GM20431 (cell line): Measurements from ENCODE around the gene PCDH19.

Experiments used
- in situ Hi-C: fragments of 300-500 bp; cut with MseI, MboI; formaldehyde crosslinking; loops from one replicate; pipeline ENCODE4 v1.15.0; 2020; ENCODE audit warnings: low sequenced_read_pairs; ENCODE audit not compliant: unreplicated experiment

The PCDH19 gene

DNA sequence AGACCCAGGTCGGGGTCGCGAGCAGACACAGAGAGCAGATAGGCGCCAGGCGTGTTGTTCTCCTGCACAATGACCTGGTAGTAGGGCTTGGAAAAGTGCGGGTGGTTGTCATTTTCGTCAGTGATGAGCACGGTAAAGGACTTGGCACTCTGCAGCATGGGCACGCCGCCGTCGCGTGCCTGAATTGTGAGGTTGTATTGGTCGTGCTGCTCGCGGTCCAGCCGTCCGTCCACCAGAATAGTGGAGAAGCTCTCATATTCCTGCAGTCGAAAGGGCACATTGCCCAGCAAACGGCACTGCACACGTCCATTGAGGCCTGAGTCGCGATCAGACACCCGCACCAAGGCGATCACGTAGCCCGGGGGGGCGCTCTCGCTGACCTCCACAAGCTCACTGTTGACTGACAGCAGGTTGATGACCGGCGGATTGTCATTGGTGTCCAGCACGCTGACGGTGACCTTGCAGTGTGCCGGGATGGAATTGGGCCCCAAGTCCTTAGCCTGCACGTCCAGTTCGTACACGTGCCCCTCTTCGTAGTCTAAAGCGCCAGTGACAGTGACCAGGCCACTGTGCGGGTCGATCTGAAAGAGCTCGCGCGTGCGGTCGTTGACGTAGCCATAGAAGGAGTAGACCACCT lies 2.8 kb downstream of the PCDH19 start:
- in situ Hi-C loops = no loop called here

DNA sequence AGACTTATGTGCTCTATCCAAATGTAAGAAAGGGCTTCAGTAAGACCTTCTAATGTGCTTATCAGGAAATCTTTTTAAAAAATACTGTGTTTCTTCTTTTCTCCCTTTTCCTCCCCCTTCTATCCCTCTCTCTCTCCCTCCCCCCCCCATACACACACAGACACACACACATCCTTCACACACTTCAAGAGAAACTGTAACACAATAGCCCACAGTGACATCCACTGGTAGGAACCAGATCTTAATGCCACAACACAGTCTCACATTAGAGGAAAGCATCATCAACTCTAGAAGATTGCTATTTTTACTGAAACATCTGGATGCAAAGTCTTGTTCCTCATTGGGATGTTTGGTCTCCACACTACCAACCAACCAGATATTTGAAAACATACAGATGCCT lies 4.6 kb downstream of the PCDH19 start:
- in situ Hi-C loops = no loop called here

GRCh38 chrX:100404851-100405250 lies 5.2 kb downstream of the PCDH19 start:
- in situ Hi-C loops = no loop called here

GRCh38 chrX:100395781-100396180 lies 14.3 kb downstream of the PCDH19 start:
- in situ Hi-C loops = no loop called here

DNA sequence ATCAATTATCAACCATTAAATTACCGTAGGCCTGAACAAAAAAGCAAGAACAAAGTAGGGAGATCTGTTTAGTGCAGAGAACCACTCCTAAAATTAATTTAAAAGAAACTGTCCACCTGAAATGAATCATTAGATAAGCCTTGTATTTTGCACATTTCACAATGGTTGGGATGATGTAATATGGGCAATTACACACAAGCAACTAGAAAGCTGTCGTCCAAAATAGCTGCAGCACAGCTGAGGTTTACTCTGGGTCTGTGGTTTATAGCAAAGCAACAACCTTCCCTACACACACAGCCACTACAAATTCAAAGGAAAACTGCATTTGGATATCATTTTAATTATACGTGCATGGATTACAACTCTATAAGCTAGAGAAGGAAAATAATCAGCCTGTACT lies 28.5 kb downstream of the PCDH19 start:
- in situ Hi-C loops = no loop called here

DNA sequence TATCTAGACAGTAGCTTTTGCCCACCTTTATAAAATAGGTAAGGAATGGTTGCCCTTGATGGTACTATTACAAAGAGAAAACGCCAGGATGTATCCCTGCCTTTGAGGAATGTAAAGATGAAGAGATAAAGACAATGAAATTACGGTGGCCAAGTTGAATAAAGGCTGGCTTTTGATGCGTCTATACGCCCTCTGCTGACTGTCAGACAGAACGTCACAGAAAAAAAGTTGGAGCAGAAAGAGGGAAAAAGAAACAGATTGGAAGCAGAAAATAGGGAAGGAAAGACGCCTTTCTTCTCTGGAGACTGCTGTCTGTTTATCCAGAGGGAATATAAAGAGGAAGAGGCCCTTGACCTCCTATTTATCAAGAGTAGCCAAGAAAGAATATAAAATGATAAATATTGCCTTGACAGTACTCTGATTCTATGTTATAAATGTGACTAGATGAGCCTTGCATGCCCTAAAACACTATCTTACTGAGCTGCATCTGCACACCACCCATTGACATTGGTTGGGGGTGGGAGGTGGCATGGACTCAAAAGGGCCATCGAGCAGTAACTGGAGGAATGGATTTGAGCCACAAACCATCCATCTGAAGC lies 30.6 kb downstream of the PCDH19 start:
- in situ Hi-C loops = no loop called here

DNA sequence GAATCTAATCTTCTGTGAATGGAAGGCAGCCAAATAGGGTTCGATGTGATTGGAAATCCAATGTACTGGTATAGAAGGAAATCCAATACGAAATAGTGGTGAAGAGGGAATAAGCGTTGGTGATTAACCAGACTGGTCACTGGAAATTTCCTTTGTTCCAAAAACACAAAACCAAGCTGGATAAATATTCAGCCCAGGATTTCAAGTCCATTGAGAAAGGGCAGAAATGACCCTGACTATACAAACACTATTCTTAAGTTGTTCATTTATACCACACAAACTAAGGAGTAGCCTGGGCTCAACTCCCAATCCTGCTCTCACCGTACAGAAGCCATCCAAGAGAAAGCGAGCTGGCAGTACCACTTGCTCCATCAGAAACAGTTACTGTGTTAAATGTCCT lies 32.2 kb downstream of the PCDH19 start:
- in situ Hi-C loops = no loop called here

DNA sequence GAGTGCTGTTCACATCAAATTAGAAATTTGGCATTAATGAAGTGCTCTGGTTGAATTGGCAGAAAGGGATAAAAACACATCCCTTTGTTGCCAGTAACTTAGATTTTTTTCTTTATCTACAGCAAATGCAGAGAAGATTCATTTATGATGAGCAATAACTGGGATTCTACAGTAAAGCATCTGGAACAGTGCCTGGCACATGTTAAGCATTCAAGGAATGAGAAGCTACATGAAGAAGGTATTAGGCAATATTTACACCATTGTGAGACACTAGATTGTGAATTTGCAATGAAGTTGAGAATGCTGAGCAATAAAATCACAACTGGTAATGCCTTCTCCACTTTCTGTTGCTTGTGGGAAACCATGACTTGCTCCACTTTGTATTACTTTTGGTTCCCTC lies 33.5 kb downstream of the PCDH19 start:
- in situ Hi-C loops = no loop called here

- in situ Hi-C loops = no loop called here
Observed at GRCh38 chrX:100373673-100374072, 36.4 kb downstream of the PCDH19 start.

GRCh38 chrX:100368167-100368566 lies 41.9 kb downstream of the PCDH19 start:
- in situ Hi-C loops = no loop called here

DNA sequence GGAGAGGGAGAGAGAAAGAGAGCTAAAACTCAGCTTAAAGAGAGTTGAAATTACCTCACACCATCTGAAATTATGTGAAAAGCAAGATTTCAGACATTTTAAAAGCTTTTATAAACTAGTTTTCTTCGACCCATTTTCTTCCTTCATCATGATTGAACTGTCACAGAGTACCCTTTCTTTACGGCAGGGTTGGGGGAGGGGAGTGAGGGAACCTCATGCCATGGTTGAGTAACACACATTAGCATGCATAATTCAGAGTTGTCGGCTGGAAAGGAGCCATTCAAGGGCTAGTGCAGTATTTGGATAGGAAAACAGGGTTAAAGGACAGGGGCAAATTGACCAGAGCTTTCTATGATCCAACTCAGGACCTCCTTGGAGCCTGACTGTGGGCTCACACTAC lies 46.2 kb downstream of the PCDH19 start:
- in situ Hi-C loops = no loop called here

- in situ Hi-C loops = no loop called here
Observed at GRCh38 chrX:100358766-100359165, 51.3 kb downstream of the PCDH19 start.

DNA sequence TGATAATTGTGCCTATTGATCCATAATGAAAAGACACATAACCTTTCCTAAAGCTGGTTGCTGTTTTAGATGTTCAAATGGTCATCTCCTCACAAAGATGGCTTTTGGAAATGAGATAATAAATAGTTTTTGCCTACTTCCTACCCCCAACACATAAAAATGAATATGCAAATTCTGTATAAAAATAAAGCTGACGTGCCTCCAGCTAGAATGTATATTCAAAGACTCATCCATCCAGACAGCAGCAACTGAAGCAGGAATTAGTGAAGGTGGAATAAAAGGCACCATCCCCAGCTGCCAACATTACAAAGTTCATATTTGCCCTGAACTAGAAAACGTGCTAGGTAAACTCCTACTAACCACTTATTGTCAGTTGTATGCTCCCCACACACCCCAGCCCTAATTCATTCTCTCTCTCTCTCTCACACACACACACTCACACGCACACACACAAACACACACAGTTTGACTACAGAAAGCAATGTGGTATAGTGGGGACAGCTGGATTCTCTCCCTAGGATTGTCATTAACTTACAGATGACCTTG lies 53.6 kb downstream of the PCDH19 start:
- in situ Hi-C loops = no loop called here

- in situ Hi-C loops = no loop called here
Observed at GRCh38 chrX:100355680-100356079, 54.4 kb downstream of the PCDH19 start.

DNA sequence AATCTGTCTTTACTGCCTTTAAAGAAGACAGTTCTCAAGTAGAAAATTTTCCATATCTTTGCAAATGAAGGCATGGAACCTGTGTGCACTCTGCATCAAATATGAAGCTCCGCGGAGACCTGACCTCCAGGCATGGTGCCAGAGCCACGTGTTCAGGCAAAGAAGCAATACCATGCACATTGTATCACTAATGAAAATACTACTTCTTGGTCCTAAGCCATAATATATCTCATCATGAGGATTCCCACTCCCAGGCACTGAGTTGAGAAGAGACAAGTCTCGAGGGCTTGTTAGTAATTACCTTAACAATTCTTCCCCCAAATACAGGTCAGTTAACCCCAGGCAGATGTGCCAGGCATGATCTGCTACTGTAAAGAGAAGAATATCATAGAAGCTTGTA lies 56.7 kb downstream of the PCDH19 start:
- in situ Hi-C loops = no loop called here

DNA sequence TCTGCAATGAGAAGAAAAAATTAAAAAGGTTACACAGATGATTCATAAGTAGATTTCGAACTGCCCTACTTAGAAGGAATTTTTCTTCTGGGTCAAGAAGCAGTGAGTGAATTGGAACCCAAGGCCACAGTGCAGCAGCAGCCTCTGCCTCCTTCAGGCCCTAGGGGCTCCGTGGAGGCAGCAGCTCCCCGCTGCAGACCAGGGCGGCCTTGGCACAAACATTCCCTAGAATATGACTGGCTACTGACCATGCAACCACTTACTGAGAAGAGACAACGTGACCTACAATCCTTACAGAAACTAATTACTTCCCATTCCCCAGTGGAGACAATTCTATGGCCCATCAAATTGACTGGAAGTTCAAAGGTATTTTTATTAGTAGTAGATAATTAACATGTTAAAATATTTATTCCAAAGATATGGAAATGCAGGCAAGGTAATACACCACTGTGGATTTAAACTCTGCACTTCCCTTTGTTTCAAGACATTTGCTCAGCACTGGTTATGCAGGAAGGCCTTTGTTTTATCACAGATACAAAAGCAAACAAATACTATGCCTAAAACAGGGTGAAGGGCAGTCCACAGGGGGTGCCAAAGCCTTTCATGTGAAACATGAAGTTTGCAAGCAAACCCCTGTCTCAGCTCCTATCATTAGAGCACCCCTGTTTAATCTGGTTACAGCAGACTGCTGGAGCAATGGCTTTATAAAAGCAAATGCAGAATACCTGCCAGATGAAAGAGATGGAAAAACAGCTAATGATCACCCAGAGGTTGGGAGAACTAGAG lies 59.2 kb downstream of the PCDH19 start:
- in situ Hi-C loops = no loop called here

DNA sequence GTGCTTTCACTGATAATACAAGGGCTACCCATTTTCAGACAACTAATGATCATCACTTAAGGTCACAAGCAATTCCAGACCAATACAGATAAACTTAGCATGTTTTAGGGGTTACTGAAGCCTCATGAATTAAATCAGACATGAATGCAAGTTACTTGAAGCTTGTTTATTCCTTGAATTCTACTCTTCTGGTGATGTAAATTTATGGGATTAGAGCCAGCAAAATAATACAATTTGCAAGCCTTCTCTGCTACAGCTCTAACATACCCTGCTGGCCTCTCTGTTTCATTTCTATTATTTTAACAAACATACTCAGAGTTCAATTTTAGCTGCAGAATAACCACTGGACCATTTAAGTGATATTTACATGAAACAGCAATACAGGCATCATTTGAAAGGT lies 60.7 kb downstream of the PCDH19 start:
- in situ Hi-C loops = no loop called here

GRCh38 chrX:100341142-100341510 lies 68.9 kb downstream of the PCDH19 start:
- in situ Hi-C loops = no loop called here

GRCh38 chrX:100340491-100341141 lies 69.5 kb downstream of the PCDH19 start:
- in situ Hi-C loops = no loop called here

- in situ Hi-C loops = no loop called here
Observed at GRCh38 chrX:100328351-100328750, 81.7 kb downstream of the PCDH19 start.

DNA sequence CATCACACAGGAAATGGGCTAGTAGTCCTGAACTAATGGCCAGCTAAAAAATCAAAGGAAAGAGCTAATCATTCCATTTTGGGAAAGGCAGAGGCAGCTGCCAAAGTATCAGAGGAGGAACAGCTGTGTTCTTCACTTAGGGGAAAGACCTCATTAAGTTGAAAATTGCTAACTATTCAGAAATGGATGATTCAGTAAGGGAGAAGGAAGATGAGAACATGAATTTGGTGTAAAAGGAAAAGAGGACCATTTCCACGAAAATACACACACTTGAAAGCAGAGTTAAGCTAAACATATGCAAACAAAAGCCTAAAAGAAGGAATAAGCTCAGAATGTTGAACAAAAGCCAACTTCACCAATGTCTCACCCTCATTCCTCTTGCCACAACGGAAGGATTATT lies 90.4 kb downstream of the PCDH19 start:
- in situ Hi-C loops = no loop called here
